ENCODE results near the gene MUSK. TPM values are rescaled to one million over a fixed set of nuclear protein-coding genes. Genes with fewer than 3 reads are reported as not detected.

MUSK gene
- total and polyA plus RNA-seq, 2 of the 8 experiments (the other 6 are each of a cell fraction or from before 2014, with no cell fraction given) = not detected

GRCh38 chr9:110688329-110688728 lies 19.7 kb downstream of the MUSK start:
- no peak overlapping the region for H2BK120ac ChIP-seq (replicated peaks; ENCODE audit: low read depth, low read length)
- H4K20me1 ChIP-seq (replicated peaks in 1 of 2; ENCODE audit: control insufficient read depth in 1 of 2, insufficient read depth in 2 of 2, low read length in 2 of 2) = no peaks in the 10 kb centered on the region
- H3K79me2 ChIP-seq (ENCODE audit: control insufficient read depth in 1 of 2, insufficient read depth in 2 of 2, low read length in 2 of 2) = no peaks in the 10 kb centered on the region
- no peak overlapping the region for H3K4me2 ChIP-seq (ENCODE audit: insufficient read depth in 1 of 2, low read depth in 2 of 2, low read length in 2 of 2)
- no peaks in the 10 kb centered on the region for H3K79me1 ChIP-seq (ENCODE audit: low read depth, low read length)
- H4K5ac ChIP-seq (ENCODE audit: insufficient read length, low read depth, low read length) = no peak overlapping the region
- H3K4me1 ChIP-seq (replicated peaks in 1 of 4; ENCODE audit: control insufficient read depth in 3 of 4, insufficient read depth in 4 of 4, low read length in 3 of 4) = peaks cover 0 to 2% (median 0%) of the 10 kb centered on the region in 4 experiments; a peak in 1 of 7 replicates
- H3K27ac ChIP-seq (ENCODE audit: low read depth, low read length) = no peak overlapping the region
- H3K36me3 ChIP-seq (ENCODE audit: control insufficient read depth in 2 of 4, insufficient read depth in 4 of 4, low read length in 3 of 4) = no peaks in the 10 kb centered on the region
- no peak overlapping the region for H2AK5ac ChIP-seq (ENCODE audit: low read depth, low read length)
- ChIA-PET CTCF (ENCODE audit: partially characterized antibody) (interaction anchor here (1.4 kb wide), 1 partner anchor 13 kb away, joined by 3 read pairs; no protein-coding TSS in a partner anchor), POLR2A (ENCODE audit: partially characterized antibody) (no interaction called here)
- H3K4ac ChIP-seq (replicated peaks; ENCODE audit: insufficient read length, low read depth, low read length) = no peak overlapping the region
- H3K27me3 ChIP-seq (replicated peaks in 1 of 4; ENCODE audit: control insufficient read depth in 3 of 4, extremely low read depth in 1 of 4, insufficient read depth in 3 of 4, low read length in 3 of 4) = no peaks in the 10 kb centered on the region
- no peak overlapping the region for H3K23ac ChIP-seq (ENCODE audit: insufficient read length)
- no peak overlapping the region for H2BK20ac ChIP-seq (ENCODE audit: low read length)
- no peak overlapping the region for H2AFZ ChIP-seq (ENCODE audit: low read length)
- no peak overlapping the region for H4K91ac ChIP-seq (replicated peaks; ENCODE audit: insufficient read length, low read length)
- no peak overlapping the region for H3K14ac ChIP-seq (ENCODE audit: insufficient read length)
- H3K4me3 ChIP-seq (ENCODE audit: extremely low read depth in 1 of 4, insufficient read depth in 2 of 4, low read depth in 3 of 4, low read length in 4 of 4) = no peak overlapping the region
- no peak overlapping the region for H3K18ac ChIP-seq (ENCODE audit: extremely low read depth, low read length)
- no peak overlapping the region for H3K9ac ChIP-seq (replicated peaks in 1 of 4; ENCODE audit: extremely low read depth in 1 of 4, low read depth in 3 of 4, low read length in 3 of 4)
- no peak for FAIRE-seq
- no peak for DNase-seq (ENCODE audit: low read depth in 1 of 2, low spot score in 2 of 2)
- WGBS, 2 experiments (ENCODE audit: extremely low coverage in 1 of 2, insufficient coverage in 1 of 2, insufficient read length in 1 of 2, insufficient replicate concordance in 2 of 2, low coverage in 1 of 2, low lambda C conversion rate in 2 of 2, missing lambda C conversion rate in 1 of 2) = 93% methylated on average over 5 of the region's 5 CpGs; no CpG with 5 or more reads in 1 of the 2 experiments
- no peaks in the 10 kb centered on the region for H3K23me2 ChIP-seq (ENCODE audit: low read depth, low read length)
- H3K56ac ChIP-seq (replicated peaks; ENCODE audit: insufficient read length, low read depth, low read length) = no peak overlapping the region
- H2BK12ac ChIP-seq (ENCODE audit: low read depth, low read length) = no peak overlapping the region
- no peaks in the 10 kb centered on the region for H3K9me3 ChIP-seq (ENCODE audit: insufficient read depth in 2 of 2, low read depth in 1 of 2, low read length in 1 of 2)
- H2BK15ac ChIP-seq (ENCODE audit: low read length) = no peak overlapping the region
- no peak overlapping the region for H4K8ac ChIP-seq (ENCODE audit: extremely low read depth, insufficient read depth, low read length)
- no peak overlapping the region for H2BK5ac ChIP-seq (ENCODE audit: low read depth, low read length)
- no peak for TF ChIP-seq EP300 (IDR thresholded peaks at IDR 0.05; ENCODE audit: borderline replicate concordance in 1 of 2, low read depth in 2 of 2, low read length in 2 of 2)
- no peak for TF ChIP-seq TEAD4 (IDR thresholded peaks at IDR 0.05; ENCODE audit: low read depth, low read length)
- TF ChIP-seq SUZ12 (IDR thresholded peaks at IDR 0.05; ENCODE audit: low read length) = no peak
- TF ChIP-seq SP4 (IDR thresholded peaks at IDR 0.05; ENCODE audit: low read length) = no peak
- TF ChIP-seq CBX5 (IDR thresholded peaks at IDR 0.05; ENCODE audit: low read depth, low read length) = no peak
- no peak for TF ChIP-seq TAF1 (IDR thresholded peaks at IDR 0.05; ENCODE audit: low read depth, low read length)
- no peak for TF ChIP-seq CEBPB (IDR thresholded peaks at IDR 0.05; ENCODE audit: low read depth, low read length)
- TF ChIP-seq E2F6 (IDR thresholded peaks at IDR 0.05) = no peak
- no peak for TF ChIP-seq MAFK (IDR thresholded peaks at IDR 0.05; ENCODE audit: low read depth, low read length)
- TF ChIP-seq RXRA (IDR thresholded peaks at IDR 0.05; ENCODE audit: insufficient read depth, low read depth, low read length) = no peak
- TF ChIP-seq SAP30 (IDR thresholded peaks at IDR 0.05; ENCODE audit: insufficient read depth, insufficient replicate concordance, low read length) = no peak
- no peak for TF ChIP-seq ATF3 (IDR thresholded peaks at IDR 0.05; ENCODE audit: insufficient read depth, low read depth, low read length)
- TF ChIP-seq CHD2 (IDR thresholded peaks at IDR 0.05; ENCODE audit: low read length) = no peak
- no peak for TF ChIP-seq CHD1 (IDR thresholded peaks at IDR 0.05; ENCODE audit: low read depth, low read length)
